ENCODE data around the gene USP40. TPM values are rescaled to one million over a fixed set of nuclear protein-coding genes. Genes with fewer than 3 reads are reported as not detected.

Gene USP40
- total and polyA plus RNA-seq, 2 of the 8 experiments (the other 6 are each of a cell fraction or from before 2014, with no cell fraction given): 12.0 to 15.7 TPM

GRCh38 chr2:233446606-233447305 lies 119.8 kb downstream of the USP40 start:
- H2BK120ac ChIP-seq (replicated peaks; ENCODE audit: low read depth, low read length): no peak overlapping the region
- WGBS, 2 experiments (ENCODE audit: extremely low coverage in 1 of 2, insufficient coverage in 1 of 2, insufficient read length in 1 of 2, insufficient replicate concordance in 2 of 2, low coverage in 1 of 2, low lambda C conversion rate in 2 of 2, missing lambda C conversion rate in 1 of 2): 94% methylated on average over 33 of the region's 37 CpGs; no CpG with 5 or more reads in 1 of the 2 experiments
- no peak overlapping the region for H2AFZ ChIP-seq (ENCODE audit: low read length)
- H3K4me3 ChIP-seq (ENCODE audit: extremely low read depth in 1 of 4, insufficient read depth in 2 of 4, low read depth in 3 of 4, low read length in 4 of 4): no peak overlapping the region
- H3K36me3 ChIP-seq (ENCODE audit: control insufficient read depth in 2 of 4, insufficient read depth in 4 of 4, low read length in 3 of 4): peaks cover 0 to 4% (median 0%) of the 10 kb centered on the region in 4 experiments; a peak in 1 of 8 replicates
- no peak overlapping the region for H2AK5ac ChIP-seq (ENCODE audit: low read depth, low read length)
- no peaks in the 10 kb centered on the region for H3K27me3 ChIP-seq (replicated peaks in 1 of 4; ENCODE audit: control insufficient read depth in 3 of 4, extremely low read depth in 1 of 4, insufficient read depth in 3 of 4, low read length in 3 of 4)
- TF ChIP-seq HDAC2 (IDR thresholded peaks at IDR 0.05; ENCODE audit: borderline replicate concordance in 1 of 2, low read depth in 2 of 2, low read length in 2 of 2): no peak
- no peak for TF ChIP-seq TCF12 (IDR thresholded peaks at IDR 0.05; ENCODE audit: low read depth, low read length)
- TF ChIP-seq, protein P1, sequence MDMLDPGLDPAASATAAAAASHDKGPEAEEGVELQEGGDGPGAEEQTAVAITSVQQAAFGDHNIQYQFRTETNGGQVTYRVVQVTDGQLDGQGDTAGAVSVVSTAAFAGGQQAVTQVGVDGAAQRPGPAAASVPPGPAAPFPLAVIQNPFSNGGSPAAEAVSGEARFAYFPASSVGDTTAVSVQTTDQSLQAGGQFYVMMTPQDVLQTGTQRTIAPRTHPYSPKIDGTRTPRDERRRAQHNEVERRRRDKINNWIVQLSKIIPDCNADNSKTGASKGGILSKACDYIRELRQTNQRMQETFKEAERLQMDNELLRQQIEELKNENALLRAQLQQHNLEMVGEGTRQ (IDR thresholded peaks at IDR 0.05; ENCODE audit: low read length): no peak
- TF ChIP-seq SAP30 (IDR thresholded peaks at IDR 0.05; ENCODE audit: insufficient read depth, insufficient replicate concordance, low read length): no peak
- no peak for TF ChIP-seq FOSL1 (IDR thresholded peaks at IDR 0.05; ENCODE audit: insufficient read depth, low read depth, low read length)
- no peak for TF ChIP-seq JUND (IDR thresholded peaks at IDR 0.05; ENCODE audit: low read length)
- no peak for TF ChIP-seq SP1 (IDR thresholded peaks at IDR 0.05; ENCODE audit: low read depth, low read length)
- no peak for TF ChIP-seq YY1 (IDR thresholded peaks at IDR 0.05; ENCODE audit: low read depth, low read length)
- no peak overlapping the region for H4K8ac ChIP-seq (ENCODE audit: extremely low read depth, insufficient read depth, low read length)
- H3K27ac ChIP-seq (ENCODE audit: low read depth, low read length): no peak overlapping the region
- H3K4me1 ChIP-seq (replicated peaks in 1 of 4; ENCODE audit: control insufficient read depth in 3 of 4, insufficient read depth in 4 of 4, low read length in 3 of 4): no peaks in the 10 kb centered on the region; a peak in 1 of 7 replicates
- ChIA-PET CTCF (ENCODE audit: partially characterized antibody) (interaction anchor here (0.8 to 7.7 kb wide), 9 partner anchors 12 to 669 kb away, joined by 3 to 77 read pairs (median 3); no protein-coding TSS in a partner anchor), POLR2A (ENCODE audit: partially characterized antibody) (no interaction called here)
- no peaks in the 10 kb centered on the region for H3K23me2 ChIP-seq (ENCODE audit: low read depth, low read length)
- H4K5ac ChIP-seq (ENCODE audit: insufficient read length, low read depth, low read length): no peak overlapping the region
- no peak overlapping the region for H3K4ac ChIP-seq (replicated peaks; ENCODE audit: insufficient read length, low read depth, low read length)
- DNase-seq (ENCODE audit: low read depth in 1 of 2, low spot score in 2 of 2) (no peak), FAIRE-seq (no peak)
- peaks cover 2 to 3% of the 10 kb centered on the region in 2 experiments for H4K20me1 ChIP-seq (replicated peaks in 1 of 2; ENCODE audit: control insufficient read depth in 1 of 2, insufficient read depth in 2 of 2, low read length in 2 of 2)
- H3K79me2 ChIP-seq (ENCODE audit: control insufficient read depth in 1 of 2, insufficient read depth in 2 of 2, low read length in 2 of 2): no peaks in the 10 kb centered on the region
- no peak overlapping the region for H3K9ac ChIP-seq (replicated peaks in 1 of 4; ENCODE audit: extremely low read depth in 1 of 4, low read depth in 3 of 4, low read length in 3 of 4)
- H2BK20ac ChIP-seq (ENCODE audit: low read length): no peak overlapping the region
- no peak overlapping the region for H3K18ac ChIP-seq (ENCODE audit: extremely low read depth, low read length)
- no peak overlapping the region for H3K56ac ChIP-seq (replicated peaks; ENCODE audit: insufficient read length, low read depth, low read length)
- no peak overlapping the region for H3K4me2 ChIP-seq (ENCODE audit: insufficient read depth in 1 of 2, low read depth in 2 of 2, low read length in 2 of 2)
- no peaks in the 10 kb centered on the region for H3K79me1 ChIP-seq (ENCODE audit: low read depth, low read length)
- H3K14ac ChIP-seq (ENCODE audit: insufficient read length): no peak overlapping the region
- 0 out of 2 replicates have a peak overlapping the region, but pooled peaks have one; percentile 23 for H2BK12ac ChIP-seq (ENCODE audit: low read depth, low read length)
- no peaks in the 10 kb centered on the region for H3K9me3 ChIP-seq (ENCODE audit: insufficient read depth in 2 of 2, low read depth in 1 of 2, low read length in 1 of 2)
- H3K23ac ChIP-seq (ENCODE audit: insufficient read length): no peak overlapping the region
- H2BK15ac ChIP-seq (ENCODE audit: low read length): no peak overlapping the region
- no peak overlapping the region for H4K91ac ChIP-seq (replicated peaks; ENCODE audit: insufficient read length, low read length)
- no peak overlapping the region for H2BK5ac ChIP-seq (ENCODE audit: low read depth, low read length)
